NCI-H1694 treated with DMSO at 0.1 percent for 48 hours (cell line): Measurements from ENCODE around the gene ITPKB.

Experiments
- DNase-seq: peaks from one replicate; lab custom pipeline; 2025; lab: John Stamatoyannopoulos, UW

ITPKB gene

DNA sequence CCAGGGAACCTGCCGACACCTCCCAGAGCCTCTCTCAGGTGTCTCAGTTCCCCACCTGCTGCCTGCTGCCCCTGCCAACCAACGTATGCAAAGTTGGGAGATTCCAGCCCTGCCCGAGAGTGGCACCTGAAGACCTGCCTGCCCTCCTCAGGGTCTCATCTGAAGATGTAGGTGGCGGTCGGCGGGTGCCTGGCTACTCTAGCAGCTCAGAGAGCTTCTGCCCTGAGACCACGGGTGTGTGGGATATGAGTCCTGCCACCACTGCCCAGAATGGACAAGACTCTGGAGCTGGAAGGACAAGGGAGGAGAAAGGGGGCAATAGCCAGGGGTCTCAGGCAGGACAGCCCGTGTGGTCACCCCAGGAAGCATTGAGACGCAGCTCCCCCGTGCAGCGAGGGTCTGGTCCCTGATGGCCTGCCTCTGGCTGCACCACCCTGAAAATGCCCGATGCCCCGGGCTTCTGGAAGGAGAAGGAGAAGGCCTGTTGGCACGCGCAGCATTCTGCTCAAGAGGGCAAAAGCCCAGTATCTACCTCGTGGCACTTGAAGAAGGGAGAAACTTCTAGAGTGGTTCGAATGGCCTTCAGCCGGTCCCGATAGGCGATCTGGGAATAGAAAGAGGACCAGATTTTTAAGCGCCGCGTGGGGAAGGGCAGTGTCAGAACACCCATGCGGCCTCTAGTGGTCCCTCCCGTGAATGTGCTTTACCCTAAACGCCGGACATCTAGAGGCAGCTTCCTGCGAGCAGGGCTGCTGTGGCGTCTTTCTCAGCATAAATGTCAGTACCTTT is 101.7 kb downstream of the ITPKB start:
- DNase-seq = no peak

DNA sequence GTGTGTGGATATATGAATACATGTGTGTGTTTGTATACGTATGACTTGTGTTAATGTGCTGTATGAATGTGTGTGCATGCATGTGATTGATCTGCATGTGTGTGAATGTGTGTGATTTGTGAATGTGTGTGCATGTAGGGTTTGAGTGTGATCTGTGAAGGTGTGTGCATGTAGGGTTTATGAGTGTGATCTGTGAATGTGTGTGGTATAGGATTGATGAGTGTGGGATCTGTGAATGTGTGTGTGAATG is 102.3 kb downstream of the ITPKB start:
- no peak for DNase-seq

DNA sequence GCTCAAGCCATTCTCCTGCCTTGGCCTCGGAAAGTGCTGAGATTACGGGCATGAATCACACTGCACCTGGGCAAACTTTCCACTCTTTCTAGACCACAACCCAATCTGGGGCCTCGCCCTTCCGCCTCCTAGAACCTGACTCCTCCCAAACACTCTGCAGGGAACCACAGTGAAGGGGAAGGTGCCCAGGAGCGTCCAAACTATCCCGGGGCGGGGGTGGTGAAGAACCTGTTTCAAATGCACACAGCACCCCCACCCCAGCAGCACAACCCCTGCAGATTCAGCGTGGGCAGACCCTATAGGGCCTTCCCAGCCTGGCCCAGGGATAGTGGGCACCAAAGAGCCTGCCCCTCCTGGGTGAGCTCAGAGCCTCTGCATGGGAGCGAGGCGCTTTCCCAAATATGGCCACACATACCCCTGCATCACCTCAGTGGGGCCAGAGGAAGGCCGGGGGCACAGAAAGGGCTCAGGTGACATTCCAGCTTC is 103.6 kb downstream of the ITPKB start:
- no peak for DNase-seq

DNA sequence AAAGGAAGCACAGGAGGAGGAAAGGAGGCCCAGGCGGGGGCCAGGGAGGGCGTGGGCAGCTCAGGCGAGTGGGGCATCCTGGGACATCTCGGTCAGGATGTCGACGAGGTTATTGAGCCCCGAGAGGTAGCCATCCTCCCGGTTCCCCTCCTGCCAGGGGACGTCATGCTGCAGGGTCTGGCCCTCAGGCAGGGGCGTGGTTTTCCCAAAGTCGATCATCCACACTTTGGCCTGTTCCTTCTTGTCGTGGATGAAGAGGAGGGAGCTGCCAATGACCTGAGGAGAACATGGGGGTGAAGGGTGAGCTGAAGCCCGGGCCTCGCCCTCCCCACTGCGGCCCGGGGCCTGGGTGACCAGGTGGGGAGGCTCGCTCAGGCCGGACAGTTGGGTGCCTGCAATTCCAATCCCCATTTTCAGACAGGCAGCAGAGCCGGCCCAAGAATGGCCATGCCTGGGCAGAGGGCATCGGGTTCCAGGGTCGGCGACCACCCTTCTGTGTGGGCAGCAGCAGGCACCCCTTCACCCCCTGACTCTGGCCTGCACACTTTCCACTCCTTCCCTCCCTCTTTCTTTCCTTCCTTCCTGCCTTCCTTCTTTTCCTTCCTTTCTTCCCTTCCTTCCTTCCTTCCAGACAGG is 104.4 kb downstream of the ITPKB start:
- DNase-seq = no peak

GRCh38 chr1:226634166-226634588 is 104.9 kb downstream of the ITPKB start:
- peak; percentile 67 for DNase-seq

GRCh38 chr1:226633541-226634165 is 105.4 kb downstream of the ITPKB start:
- peak; percentile 67 for DNase-seq

DNA sequence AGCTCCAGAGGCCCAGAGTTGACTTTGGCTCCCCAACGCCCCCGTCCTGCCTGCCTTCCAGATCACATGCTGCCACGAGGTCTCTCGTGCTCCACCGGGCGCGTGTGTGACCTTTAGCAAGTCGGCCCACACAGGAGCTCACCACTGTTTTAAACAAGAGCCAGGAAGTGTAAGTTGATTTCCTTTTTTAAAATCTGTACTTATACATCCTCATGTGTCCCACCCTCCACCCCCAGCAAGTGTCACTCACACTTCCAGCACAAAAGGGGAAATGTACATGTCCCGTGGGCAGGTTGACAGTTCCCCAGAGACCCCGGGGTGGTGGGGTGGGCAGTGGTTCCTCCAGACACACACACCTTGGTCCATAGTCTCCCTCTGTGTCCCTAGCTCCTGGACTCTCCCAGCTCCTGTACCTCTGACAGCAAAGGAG is 106.1 kb downstream of the ITPKB start:
- DNase-seq = no peak

DNA sequence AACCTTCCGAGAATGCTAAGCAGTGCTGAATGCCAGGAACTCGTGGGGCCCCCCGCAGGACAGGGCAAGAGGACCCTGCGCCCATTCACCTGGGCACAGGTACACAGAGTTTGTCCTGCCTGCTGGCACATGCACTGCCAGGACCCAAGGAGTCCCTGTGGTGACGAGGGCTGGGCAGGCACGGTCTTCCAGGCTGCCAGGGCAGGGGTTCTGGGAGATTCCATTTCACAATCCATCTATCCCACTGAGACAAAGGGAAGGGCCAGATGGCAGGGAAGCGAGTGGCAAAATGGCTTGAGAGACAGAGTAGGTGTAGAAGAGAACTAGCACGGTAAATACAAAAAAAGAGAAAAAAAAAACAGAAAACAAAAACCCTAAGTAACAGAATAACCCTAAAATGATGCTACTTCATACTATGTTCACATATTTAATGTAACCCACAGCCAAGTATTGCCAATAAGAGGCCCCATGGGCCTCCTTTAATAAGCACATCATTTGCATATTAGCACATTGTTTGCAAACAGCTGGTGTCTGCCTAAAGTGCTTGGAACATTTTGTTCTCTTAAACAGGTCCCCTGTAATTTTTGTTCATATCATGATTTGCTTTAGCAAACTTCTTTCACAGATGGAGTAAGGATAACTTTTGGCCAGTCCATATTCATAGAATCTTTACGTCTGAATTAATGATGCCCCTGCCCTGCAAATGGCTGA is 106.8 kb downstream of the ITPKB start:
- DNase-seq = no peak

DNA sequence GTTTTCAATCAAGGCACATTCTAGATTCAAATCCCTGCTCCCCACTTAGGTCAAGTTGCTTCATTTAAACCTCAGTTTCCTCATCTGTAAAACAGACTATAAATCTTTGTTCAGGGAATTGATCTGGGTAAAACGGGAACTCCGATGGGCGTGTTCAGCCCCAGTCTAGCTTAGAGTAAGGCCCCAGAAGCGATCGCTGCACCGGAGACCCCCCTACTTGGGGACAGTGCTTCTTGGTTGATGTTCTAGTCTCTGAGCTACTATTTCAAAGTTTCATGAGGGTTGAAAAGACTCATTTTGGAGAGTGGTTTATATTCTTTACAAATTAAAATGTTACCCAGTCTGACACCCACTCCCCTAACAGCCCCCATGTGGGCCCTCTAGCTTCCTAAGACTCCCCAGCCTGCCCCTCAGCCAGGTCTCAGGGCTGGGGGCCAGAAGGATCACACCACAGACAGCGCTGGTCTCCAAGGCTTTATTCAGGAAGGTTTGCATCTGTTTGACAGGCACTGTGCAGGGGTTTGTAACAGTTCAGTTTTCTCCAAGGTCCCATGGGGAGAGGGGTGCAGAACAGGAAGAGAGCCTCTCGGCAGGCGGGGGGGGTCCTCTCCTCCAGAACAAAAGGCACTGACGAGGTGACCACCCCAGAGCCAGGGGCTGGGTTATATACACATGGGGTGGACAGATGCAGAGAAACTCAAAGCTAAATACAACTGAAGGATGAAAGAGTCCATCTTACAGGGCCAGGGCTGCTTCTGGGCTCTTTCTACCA is 107.7 kb downstream of the ITPKB start:
- DNase-seq = no peak

DNA sequence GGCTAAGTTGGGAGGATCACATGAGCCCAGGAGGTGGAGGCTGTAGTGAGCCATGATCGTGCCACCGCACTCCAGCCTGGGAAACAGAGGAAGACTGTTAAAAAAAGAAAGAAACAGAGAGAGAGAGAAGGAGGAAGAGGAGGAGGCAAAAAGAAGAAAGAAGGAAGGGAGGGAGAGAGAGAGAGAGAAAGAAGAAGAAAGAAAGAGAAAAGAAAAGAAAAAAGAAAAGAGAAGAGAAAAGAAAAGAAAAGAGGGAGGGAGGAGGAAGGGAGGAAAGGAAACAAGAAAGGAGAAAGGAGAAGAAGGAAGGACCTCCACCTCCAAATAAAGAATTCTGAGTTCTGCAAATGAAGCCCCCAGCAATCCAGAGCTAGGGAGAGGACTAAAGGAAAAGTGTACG is 108.5 kb downstream of the ITPKB start:
- no peak for DNase-seq

GRCh38 chr1:226629896-226630550 is 109.1 kb downstream of the ITPKB start:
- no peak for DNase-seq

DNA sequence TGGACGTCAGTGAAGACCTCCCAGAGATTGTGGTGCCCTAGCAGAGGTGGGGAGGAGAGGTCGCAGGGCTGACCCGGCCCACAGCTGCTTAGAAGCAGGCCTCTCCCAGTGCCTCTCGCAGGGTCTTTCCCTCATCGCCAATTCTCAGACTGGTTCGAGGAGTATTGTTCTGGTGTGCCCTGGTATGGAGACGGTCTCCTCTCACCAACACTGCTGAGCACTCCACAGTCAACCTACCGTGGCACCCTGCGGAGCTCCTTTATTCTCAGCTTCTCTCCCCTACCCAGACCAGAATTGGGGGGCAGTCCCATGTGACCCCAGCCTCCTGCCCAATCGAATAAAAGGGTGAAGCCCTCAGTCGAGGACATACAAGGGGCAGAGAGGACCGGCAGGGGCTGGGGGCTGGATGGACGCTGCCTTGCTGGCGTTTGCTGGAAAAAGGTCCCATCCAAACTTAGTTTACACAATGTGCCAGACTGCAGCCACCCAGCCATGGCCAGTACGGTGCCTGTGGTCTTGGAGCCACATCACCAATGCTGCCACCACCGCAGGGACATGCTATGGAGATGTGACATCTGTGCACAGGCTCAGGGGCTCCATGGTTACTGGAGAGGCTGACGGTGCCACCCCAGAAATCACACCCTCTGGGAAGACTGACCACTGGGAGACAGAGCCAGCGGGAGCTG is 109.7 kb downstream of the ITPKB start:
- no peak for DNase-seq

DNA sequence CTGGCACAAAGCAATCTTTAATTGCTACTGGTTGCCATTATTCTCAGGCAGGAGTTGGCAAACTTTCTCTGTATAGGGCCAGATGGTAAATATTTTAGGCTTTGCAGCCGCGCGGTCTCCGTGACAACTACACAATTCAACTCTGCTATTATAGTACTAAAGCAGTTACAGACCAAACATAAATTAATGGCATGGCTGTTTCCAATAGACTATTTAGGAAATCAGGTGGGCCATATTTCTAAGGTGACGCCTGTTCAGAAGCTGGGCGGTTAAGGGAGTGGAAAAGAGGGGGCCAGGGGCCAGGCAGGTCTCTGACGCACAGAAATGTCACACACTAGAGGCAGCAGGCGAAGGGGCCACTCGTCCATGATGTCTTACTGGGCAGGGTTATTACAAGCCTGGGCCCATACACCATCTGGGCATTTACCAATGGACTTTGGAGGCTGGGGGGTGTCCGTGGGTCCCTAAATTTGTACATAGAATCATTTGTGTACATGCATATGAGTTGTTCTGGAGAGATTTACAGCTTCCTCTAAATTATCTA is 110.4 kb downstream of the ITPKB start:
- DNase-seq = peak; percentile 69

- no peak for DNase-seq
Observed at GRCh38 chr1:226627924-226628611, 111.0 kb downstream of the ITPKB start.

GRCh38 chr1:226627050-226627755 is 111.9 kb downstream of the ITPKB start:
- no peak for DNase-seq

DNA sequence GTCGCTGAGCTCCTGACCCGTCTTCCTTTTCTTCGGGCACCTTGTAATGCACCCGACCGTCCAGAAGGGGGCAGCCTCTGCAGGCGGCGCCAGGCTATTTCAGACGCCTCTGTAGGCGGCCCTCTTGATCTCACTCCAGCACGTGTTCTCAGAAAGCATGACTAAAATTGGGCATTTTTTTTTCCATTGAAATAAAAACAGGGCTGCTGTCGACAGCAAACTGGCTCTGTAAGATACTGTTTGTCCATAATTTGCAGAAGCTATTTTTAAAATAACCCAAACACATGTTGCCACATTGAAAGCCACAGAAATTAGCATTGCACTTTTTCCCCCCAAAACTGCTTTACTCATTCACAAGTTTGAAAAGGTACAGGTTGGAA is 112.5 kb downstream of the ITPKB start:
- DNase-seq = peak; percentile 31

DNA sequence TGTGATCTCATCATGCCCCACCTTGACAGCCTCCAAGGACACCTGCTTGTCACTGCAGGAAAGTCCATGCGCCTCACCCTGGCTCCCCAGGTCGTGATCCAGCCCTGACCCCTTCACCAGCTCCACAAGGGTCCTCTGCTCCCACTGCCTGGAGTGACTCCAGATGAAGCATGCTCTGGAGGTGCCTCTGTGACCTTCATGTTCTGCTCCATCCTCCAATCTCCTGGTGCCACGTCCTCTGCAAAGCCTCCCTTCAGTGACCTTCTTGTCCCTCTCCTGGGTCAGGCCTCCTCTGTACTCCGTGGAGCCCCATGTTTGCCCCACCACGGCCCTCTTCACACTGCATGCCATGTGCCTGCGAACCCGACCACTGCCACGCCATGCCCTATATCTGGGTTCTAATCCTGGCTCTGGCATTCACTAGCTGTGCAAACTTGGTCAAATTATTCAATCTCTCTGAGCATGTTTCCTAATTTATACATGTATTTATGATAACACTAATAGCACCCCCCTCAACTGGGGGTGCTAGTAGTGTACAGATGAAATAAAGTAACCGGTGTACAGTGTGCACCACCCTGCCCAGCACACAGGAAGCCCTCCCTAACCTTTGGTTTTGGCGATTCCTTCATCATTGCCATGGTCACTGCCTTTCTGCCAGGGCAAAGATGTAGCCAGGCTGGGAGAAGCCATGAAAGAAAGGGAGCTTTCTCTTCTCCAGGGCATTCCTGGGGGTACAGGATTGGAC is 113.1 kb downstream of the ITPKB start:
- no peak for DNase-seq

GRCh38 chr1:226625326-226625725 is 113.8 kb downstream of the ITPKB start:
- DNase-seq = no peak

DNA sequence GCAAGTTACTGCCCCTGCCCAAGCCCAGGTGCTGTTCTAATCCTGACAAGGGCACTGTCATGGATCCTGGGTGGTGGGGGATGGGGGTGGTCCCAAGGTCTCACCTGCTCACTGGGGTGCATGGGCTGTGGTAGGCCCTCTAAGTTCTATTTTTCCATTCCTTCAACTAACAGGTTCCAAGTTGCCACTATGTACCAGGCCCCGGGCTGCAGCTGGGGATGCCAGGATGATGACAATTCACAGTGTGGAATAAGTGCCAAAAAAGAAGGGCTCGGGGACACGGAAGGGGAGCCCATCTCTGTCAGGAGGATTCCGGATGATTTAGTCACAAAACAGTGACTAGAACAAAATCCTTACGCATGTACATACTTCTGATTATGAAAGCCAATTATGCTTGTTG is 114.6 kb downstream of the ITPKB start:
- DNase-seq = no peak
